Fibroblast of skin of scalp (primary cell): Measurements from ENCODE around the gene CYB5R3.
"Not testable (repeated sequence)": the region's sequence is repeated elsewhere in the genome, so short reads cannot be mapped to it uniquely, and the experiment has no call there.

Source experiments
- DNase-seq: peaks from one replicate; pipeline ENCODE4 v3.0.0-alpha.2; 2013

CYB5R3 gene

GRCh38 chr22:42678894-42679293, 29.7 kb upstream of the CYB5R3 start:
- DNase-seq, result no peak

GRCh38 chr22:42677936-42678335, 28.7 kb upstream of the CYB5R3 start:
- DNase-seq, result not testable (repeated sequence)

DNA sequence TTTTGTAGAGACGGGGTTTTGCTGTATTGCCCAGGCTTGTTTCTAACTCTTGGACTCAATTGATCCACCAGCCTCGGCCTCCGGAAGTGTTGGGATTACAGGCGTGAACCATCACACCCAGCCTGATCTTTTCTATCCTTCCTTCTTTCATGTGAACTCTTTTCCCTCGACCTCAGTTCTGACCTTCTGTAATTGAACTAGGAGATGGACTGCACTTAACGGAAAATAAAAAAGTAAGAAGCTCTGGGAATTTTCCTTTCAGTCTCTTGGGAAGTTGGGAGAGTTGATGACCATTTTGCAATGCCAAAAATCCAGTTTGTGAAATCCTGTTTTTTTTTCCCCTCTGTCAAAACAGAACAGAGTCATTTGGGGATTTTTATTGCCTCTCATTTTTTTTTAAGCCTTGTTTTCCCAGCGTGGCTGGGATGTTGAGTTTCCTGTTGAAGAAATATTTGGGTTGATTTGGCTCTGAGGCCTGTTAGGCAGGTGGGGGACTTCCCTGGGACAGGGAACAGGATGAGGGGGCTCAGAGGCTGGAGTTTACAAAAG, 26.9 kb upstream of the CYB5R3 start:
- DNase-seq, result peak; percentile 67

DNA sequence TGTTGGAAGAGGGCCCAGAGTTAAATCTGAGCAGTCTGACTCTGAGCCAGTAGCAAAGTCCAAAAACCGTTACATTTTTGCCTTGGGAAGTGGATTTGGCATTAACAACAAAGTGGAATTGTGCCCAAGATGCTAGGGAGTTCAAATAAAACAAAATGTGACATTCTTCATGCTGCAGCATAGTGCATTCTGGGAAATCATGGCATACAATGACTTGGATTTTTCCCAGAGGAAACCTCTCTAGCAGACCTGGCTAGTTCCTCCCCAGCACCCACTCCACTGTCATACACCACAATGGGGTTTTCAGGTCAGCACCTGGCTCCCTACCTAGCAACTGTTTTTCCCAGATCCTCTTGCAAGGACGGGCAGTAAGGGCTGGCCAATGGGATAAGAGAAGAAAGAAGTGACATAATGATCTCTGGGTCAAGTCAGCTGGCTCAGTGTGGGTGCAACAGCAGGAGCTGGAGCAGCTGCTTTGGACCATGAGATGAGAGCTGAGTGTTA, 24.8 kb upstream of the CYB5R3 start:
- DNase-seq, result no peak

GRCh38 chr22:42673071-42673470, 23.9 kb upstream of the CYB5R3 start:
- not testable (repeated sequence) for DNase-seq

DNA sequence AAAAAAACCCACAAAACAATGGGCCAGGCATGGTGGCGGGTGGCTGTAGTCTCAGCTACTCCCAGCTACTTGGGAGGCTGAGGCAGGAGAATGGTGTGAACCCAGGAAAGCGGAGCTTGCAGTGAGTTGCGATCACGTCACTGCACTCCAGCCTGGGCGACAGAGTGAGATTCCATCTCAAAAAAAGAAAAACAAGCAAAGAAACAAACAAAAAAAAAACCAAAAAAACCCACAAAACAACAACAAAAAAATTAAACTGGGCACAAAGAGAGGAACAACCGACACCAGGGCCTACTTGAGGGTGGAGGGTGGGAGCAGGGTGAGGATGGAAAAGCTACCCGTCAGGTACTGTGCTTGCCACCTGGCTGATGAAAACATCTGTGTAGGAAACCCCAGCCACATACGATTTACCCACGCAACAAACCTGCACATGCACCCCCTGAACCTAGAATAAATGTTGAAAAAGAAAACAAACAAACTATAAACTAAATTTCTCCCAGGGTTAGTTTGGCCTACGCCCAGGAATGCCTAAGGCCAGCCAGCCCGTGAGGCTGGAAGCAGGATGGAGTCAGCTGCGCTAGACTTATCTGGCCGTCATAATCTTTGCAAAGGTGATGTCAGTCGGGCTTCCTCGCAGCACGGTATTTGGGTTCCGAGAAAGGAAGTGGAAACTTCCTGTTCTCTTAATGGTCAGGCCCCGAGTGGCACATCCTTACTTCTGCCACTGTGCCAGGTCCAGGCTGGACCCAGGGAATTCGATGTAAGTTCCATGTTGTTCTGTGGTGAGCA, 21.9 kb upstream of the CYB5R3 start:
- DNase-seq, result no peak

GRCh38 chr22:42670046-42670445, 20.9 kb upstream of the CYB5R3 start:
- DNase-seq, result no peak

GRCh38 chr22:42666393-42666792, 17.2 kb upstream of the CYB5R3 start:
- not testable (repeated sequence) for DNase-seq

- DNase-seq, result no peak
Observed at GRCh38 chr22:42664976-42665831, 16.0 kb upstream of the CYB5R3 start.

DNA sequence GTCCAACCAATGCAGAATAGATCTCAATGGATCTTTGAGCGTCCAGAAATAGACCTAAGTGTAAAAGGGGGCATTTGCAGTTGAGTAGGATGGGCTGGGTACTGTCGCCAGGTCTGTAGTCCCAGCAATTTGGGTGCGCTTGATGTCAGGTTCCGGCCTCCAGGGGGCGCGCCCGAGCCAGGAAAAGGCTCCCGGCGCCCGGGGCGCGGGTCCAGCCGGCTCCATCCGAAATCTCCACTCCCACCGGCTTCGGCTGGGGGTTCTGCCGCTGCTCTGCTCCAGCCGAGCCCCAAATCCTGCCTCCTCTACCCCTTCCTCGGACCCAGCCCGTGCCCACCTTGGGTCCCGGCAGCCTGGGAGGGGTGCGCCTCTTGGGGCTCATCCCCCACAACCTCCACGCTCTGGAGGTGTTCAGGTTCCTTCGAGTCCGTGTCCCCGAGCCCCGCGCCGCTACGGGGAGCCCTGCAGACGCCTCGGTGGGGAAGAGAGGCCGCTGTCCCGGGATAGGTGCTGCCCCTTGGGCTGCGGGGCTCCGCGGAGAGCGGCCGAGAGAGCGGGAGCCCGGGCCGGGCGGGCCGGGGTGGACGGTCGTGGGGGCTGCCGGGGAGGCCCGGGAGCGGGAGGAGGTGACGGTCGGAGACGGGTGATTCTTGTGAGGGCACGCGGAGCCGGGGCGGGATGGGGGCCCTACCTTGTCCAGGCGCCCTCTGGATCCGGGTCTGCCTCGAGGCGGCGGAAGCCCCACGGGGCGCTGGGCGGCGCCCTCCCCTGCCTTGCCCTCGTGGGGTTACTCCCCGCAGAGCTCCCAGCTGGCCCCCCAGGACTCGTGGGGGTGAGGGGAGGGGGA, 13.0 kb upstream of the CYB5R3 start:
- peak; percentile 71 for DNase-seq

- DNase-seq, result no peak
Observed at GRCh38 chr22:42656578-42656977, 7.4 kb upstream of the CYB5R3 start.

- DNase-seq, result no peak
Observed at GRCh38 chr22:42655693-42656092, 6.5 kb upstream of the CYB5R3 start.

DNA sequence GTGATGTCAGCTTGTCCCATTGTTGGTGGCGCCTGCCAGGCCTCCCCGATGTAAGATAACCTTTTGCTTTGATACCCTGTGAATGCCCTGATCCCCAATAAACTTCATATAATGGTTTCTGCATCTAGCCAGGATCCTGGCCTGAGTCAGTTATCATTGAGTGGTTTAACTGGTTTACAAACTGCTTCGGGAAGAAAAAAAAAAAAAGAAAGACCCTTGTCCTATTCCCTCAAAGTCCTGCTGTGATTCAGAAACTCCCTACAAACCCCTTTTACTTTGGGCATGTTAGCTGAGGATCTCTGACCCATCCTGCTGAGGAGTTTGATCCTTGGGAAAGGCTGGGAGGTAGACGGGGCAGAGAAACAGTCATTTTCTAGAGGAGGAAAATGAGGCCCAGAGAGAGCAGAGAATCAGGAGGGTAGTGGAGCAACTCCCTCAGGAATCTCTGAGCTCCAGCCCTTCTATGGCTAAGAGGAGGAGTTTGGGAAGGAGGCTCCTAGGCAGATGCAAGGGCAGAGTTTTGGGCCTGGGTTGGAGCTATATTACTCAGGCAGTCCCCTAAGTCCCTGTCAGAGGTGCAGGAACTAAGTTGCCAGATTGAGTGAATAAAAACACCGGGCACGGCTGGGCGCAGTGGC, 5.4 kb upstream of the CYB5R3 start:
- no peak for DNase-seq

- DNase-seq, result no peak
Observed at GRCh38 chr22:42653999-42654398, 4.8 kb upstream of the CYB5R3 start.

DNA sequence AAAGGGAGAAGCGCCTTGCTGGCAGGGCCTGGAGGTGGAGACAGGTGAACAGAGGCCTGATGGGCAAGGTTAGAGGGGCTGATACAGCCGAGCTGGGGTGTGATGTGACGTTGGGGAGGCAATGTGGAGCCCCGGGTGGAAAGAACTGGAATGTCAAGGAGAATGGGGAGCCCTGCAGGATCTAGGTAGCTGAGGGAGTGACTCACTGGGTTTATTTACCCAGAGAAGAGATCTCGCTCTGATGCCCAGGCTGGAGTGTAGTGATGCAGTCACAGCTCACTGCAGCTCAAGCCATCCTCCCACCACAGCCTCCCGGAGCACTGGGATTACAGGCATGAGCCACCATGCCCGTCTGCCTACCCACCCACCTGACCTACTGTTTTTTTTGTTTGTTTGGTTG, 1.9 kb upstream of the CYB5R3 start:
- no peak for DNase-seq

DNA sequence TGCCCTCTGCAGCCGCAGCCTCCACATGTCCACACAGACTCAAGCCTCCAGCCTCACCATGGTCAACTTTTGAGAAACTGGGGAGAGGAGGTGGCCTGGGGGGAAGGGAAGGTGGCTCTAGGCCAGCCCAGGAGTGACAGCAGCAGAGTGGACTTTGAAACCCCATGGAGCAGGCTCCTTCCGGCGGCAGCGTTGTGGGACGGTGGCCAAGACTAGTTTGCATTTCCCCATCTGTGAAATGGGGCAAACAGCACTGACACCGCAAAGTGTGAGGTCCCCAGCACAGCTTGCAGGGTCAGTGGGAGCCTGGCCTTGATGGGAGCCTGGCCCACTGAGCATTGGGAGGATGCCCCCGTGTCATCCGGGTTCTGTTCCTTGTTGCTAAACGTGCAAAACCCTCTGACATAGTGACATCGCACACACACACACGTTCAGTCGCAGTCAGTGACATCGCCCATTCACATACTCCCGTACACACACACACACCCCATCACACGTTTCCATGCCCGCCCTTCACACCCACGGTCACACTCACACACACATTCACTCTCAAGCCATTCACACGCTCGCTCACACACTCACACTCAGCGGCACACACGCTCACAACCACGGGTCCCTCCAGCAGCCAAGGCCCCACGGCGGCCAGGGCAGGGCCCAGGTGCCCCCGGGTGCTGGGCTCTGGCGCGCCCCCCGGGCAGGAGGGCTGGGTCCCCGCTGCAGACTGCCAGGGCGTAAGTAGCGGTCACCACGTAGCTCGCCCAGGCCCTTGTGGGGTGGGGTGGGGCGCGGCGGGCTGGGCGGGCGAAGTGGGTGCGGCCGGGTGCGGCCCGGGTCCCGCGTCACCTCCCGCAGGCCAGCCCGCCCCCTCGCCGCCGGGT, 585 bp downstream of the CYB5R3 start:
- DNase-seq, result peak; percentile 28

- DNase-seq, result no peak
Observed at GRCh38 chr22:42648017-42648367, 1.2 kb downstream of the CYB5R3 start.

GRCh38 chr22:42646569-42647525, 2.3 kb downstream of the CYB5R3 start:
- no peak for DNase-seq

DNA sequence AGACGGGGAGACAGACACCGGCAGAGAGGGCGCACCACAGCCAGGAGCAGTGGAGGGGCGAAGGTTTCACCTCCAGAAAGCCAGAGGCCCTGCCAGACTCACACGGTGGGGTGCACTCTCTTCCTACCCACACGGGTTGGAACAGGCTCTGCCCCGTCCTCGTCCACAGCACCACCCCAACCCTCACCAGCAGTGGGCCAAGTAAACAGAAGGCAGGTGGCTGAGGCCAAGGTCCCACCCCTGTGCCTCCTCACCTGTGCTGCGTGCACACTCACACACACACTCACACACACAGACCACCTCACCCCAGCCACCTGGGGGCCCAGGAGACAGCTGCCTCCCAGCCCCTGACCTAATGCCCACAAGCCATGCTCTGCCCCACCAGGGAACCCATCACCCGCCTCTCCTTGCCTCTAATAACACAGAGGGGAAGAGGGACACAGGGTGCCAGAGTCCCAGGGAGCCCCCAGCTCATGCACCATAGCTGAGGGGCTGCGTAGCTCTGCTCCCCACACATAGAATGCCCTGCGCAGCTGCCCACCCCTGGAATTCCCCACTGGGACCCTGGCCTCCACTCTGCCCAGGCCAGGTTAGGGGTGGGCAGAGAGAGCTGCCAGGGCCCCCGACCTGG, 3.1 kb downstream of the CYB5R3 start:
- DNase-seq, result no peak
